H1 (cell line): ENCODE measurements around the gene CDC42EP4. TPM values are rescaled to one million over a fixed set of nuclear protein-coding genes. Genes with fewer than 3 reads are reported as not detected.

Experiments used
- CTCF ChIA-PET: fragments of 300-600 bp; sonication (Branson Sonifier 250); formaldehyde crosslinking; loops from one replicate; lab custom pipeline; 2021; ENCODE audit not compliant: partially characterized antibody; lab: Charles Lee
- POLR2A ChIA-PET: fragments of 300-600 bp; sonication (Branson Sonifier 250); formaldehyde crosslinking; loops from one replicate; lab custom pipeline; 2021; ENCODE audit warnings: inconsistent platforms; ENCODE audit not compliant: partially characterized antibody; lab: Charles Lee
- DNase-seq, 2 experiments: peaks; one replicate each; pipeline versions ENCODE4 v3.0.0 to v3.0.0-alpha.2; 2010 to 2022; ENCODE audit warnings: low spot score in 2 of 2, low read depth in 1 of 2, mixed read lengths in 1 of 2
- FAIRE-seq: peaks from 2 replicates; lab custom pipeline; 2011; peaks lifted over from hg19 to GRCh38; lab: Jason Lieb, UNC
- H2AFZ ChIP-seq: 2 replicates; pipeline ENCODE4 v1.8.1; 2012; ENCODE audit warnings: low read length, inconsistent platforms
- H2AK5ac ChIP-seq: 2 replicates; pipeline ENCODE4 v1.6.1; 2013; ENCODE audit warnings: low read depth, low read length
- H2BK120ac ChIP-seq: replicated peaks from 2 replicates; pipeline ENCODE3; 2013; ENCODE audit warnings: low read depth, low read length, inconsistent platforms
- H2BK12ac ChIP-seq: 2 replicates; pipeline ENCODE4 v1.6.1; 2013; ENCODE audit warnings: low read depth, low read length
- H2BK15ac ChIP-seq: 2 replicates; pipeline ENCODE4 v1.6.1; 2013; ENCODE audit warnings: low read length
- H2BK20ac ChIP-seq: 2 replicates; pipeline ENCODE4 v1.6.1; 2013; ENCODE audit warnings: low read length
- H2BK5ac ChIP-seq: 2 replicates; pipeline ENCODE4 v1.6.1; 2013; ENCODE audit warnings: low read depth, low read length
- H3K14ac ChIP-seq: 2 replicates; pipeline ENCODE4 v1.6.1; 2013; ENCODE audit warnings: inconsistent platforms; ENCODE audit not compliant: insufficient read length
- H3K18ac ChIP-seq: 2 replicates; pipeline ENCODE4 v1.6.1; 2013; ENCODE audit warnings: low read length; ENCODE audit errors: extremely low read depth
- H3K23ac ChIP-seq: 2 replicates; pipeline ENCODE4 v1.6.1; 2013; ENCODE audit warnings: inconsistent platforms; ENCODE audit not compliant: insufficient read length
- H3K23me2 ChIP-seq: 2 replicates; pipeline ENCODE4 v1.6.1; 2013; ENCODE audit warnings: low read depth, low read length
- H3K27ac ChIP-seq: 2 replicates; pipeline ENCODE4 v1.6.1; 2011; ENCODE audit warnings: low read depth, low read length, inconsistent platforms
- H3K27me3 ChIP-seq, 4 experiments: replicated peaks in 1 of 4; 1 replicate in 1 of 4; 2 replicates in 3 of 4; pipeline versions ENCODE4 v1.6.1 to v1.8.1; 2011 to 2013; ENCODE audit warnings: low read length in 3 of 4, mild to moderate bottlenecking in 3 of 4, inconsistent platforms in 2 of 4, mixed read lengths in 2 of 4, moderate library complexity in 1 of 4; ENCODE audit not compliant: control insufficient read depth in 3 of 4, insufficient read depth in 3 of 4; ENCODE audit errors: extremely low read depth in 1 of 4
- H3K36me3 ChIP-seq, 4 experiments: 2 replicates each; pipeline versions ENCODE4 v1.6.1 to v1.8.1; 2011 to 2013; ENCODE audit warnings: mild to moderate bottlenecking in 4 of 4, low read length in 3 of 4, moderate library complexity in 2 of 4, control low read depth in 1 of 4, inconsistent platforms in 1 of 4; ENCODE audit not compliant: insufficient read depth in 4 of 4, control insufficient read depth in 2 of 4
- H3K4ac ChIP-seq: replicated peaks from 2 replicates; pipeline ENCODE3; 2013; ENCODE audit warnings: low read length, low read depth, mixed read lengths, inconsistent platforms; ENCODE audit not compliant: insufficient read length
- H3K4me1 ChIP-seq, 4 experiments: replicated peaks in 1 of 4; 1 replicate in 1 of 4; 2 replicates in 3 of 4; pipeline versions ENCODE4 v1.6.1 to v1.8.1; 2011 to 2013; ENCODE audit warnings: low read length in 3 of 4, inconsistent platforms in 2 of 4, mixed read lengths in 1 of 4; ENCODE audit not compliant: insufficient read depth in 4 of 4, control insufficient read depth in 3 of 4
- H3K4me2 ChIP-seq, 2 experiments: 2 replicates each; pipeline versions ENCODE4 v1.6.1 to v1.8.1; 2011 to 2013; ENCODE audit warnings: low read depth in 2 of 2, low read length in 2 of 2, control low read depth in 1 of 2, inconsistent platforms in 1 of 2, mild to moderate bottlenecking in 1 of 2; ENCODE audit not compliant: insufficient read depth in 1 of 2
- H3K4me3 ChIP-seq, 4 experiments: fragments of 200-600, 300-600 bp in 1 of 4; sonication (generic), shearing (Covaris generic), sonication (Bioruptor Twin) in 1 of 4; 2 replicates each; pipeline versions ENCODE4 v1.5.1 to v1.8.1; 2011 to 2016; ENCODE audit warnings: low read length in 4 of 4, low read depth in 3 of 4, control low read depth in 2 of 4, inconsistent platforms in 2 of 4, mild to moderate bottlenecking in 2 of 4, mixed read lengths in 1 of 4, moderate library complexity in 1 of 4; ENCODE audit not compliant: insufficient read depth in 2 of 4; ENCODE audit errors: extremely low read depth in 1 of 4
- H3K56ac ChIP-seq: replicated peaks from 2 replicates; pipeline ENCODE3; 2013; ENCODE audit warnings: low read depth, mild to moderate bottlenecking, mixed read lengths, low read length, inconsistent platforms; ENCODE audit not compliant: insufficient read length
- H3K79me1 ChIP-seq: 2 replicates; pipeline ENCODE4 v1.6.1; 2013; ENCODE audit warnings: low read depth, low read length, control low read depth
- H3K79me2 ChIP-seq, 2 experiments: 2 replicates each; pipeline versions ENCODE4 v1.6.1 to v1.8.1; 2012 to 2013; ENCODE audit warnings: low read length in 2 of 2, mild to moderate bottlenecking in 2 of 2, inconsistent platforms in 1 of 2; ENCODE audit not compliant: insufficient read depth in 2 of 2, control insufficient read depth in 1 of 2
- H3K9ac ChIP-seq, 4 experiments: replicated peaks in 1 of 4; 1 replicate in 1 of 4; 2 replicates in 3 of 4; pipeline versions ENCODE4 v1.6.1 to v1.8.1; 2011 to 2013; ENCODE audit warnings: low read depth in 3 of 4, low read length in 3 of 4, control low read depth in 2 of 4, mild to moderate bottlenecking in 2 of 4, moderate library complexity in 2 of 4, inconsistent platforms in 1 of 4; ENCODE audit errors: extremely low read depth in 1 of 4
- H3K9me3 ChIP-seq, 2 experiments: 2 replicates each; pipeline versions ENCODE4 v1.6.1 to v1.8.1; 2012 to 2013; ENCODE audit warnings: mild to moderate bottlenecking in 2 of 2, moderate library complexity in 2 of 2, control low read depth in 1 of 2, inconsistent platforms in 1 of 2, low read depth in 1 of 2, low read length in 1 of 2, mixed read lengths in 1 of 2; ENCODE audit not compliant: insufficient read depth in 2 of 2
- H4K20me1 ChIP-seq, 2 experiments: replicated peaks in 1 of 2; 2 replicates each; pipeline versions ENCODE3 to v1.8.1; 2011 to 2013; ENCODE audit warnings: inconsistent platforms in 2 of 2, low read length in 2 of 2, mild to moderate bottlenecking in 1 of 2; ENCODE audit not compliant: insufficient read depth in 2 of 2, control insufficient read depth in 1 of 2
- H4K5ac ChIP-seq: 2 replicates; pipeline ENCODE4 v1.6.1; 2013; ENCODE audit warnings: low read length, low read depth, mixed read lengths, inconsistent platforms; ENCODE audit not compliant: insufficient read length
- H4K8ac ChIP-seq: 2 replicates; pipeline ENCODE4 v1.8.0; 2013; ENCODE audit warnings: mild to moderate bottlenecking, moderate library complexity, low read length, inconsistent platforms; ENCODE audit not compliant: insufficient read depth; ENCODE audit errors: extremely low read depth
- H4K91ac ChIP-seq: replicated peaks from 2 replicates; pipeline ENCODE3; 2013; ENCODE audit warnings: low read length, mixed read lengths, inconsistent platforms; ENCODE audit not compliant: insufficient read length
- EGR1 ChIP-seq: IDR thresholded peaks from 2 replicates; pipeline ENCODE4 v1.6.1; 2011; ENCODE audit warnings: low read depth, low read length, borderline replicate concordance
- KDM1A ChIP-seq: fragments of 200-600, 300-600 bp; sonication (generic); IDR thresholded peaks from 2 replicates; pipeline ENCODE4 v1.7.1; 2016; ENCODE audit warnings: mild to moderate bottlenecking, low read length, borderline replicate concordance
- YY1 ChIP-seq: IDR thresholded peaks from 2 replicates; pipeline ENCODE4 v1.6.1; 2011; ENCODE audit warnings: low read depth, mild to moderate bottlenecking, low read length
- WGBS, 2 experiments: shearing (Covaris generic) in 1 of 2; methylation state at CpG; one replicate each; pipeline versions ENCODE4 v1.1.6 to v1.1.7; 2013 to 2015; ENCODE audit warnings: low lambda C conversion rate in 2 of 2, mixed read lengths in 2 of 2, inconsistent platforms in 1 of 2, low coverage in 1 of 2, missing lambda C conversion rate in 1 of 2; ENCODE audit not compliant: insufficient replicate concordance in 2 of 2, insufficient coverage in 1 of 2, insufficient read length in 1 of 2; ENCODE audit errors: extremely low coverage in 1 of 2, missing lambda C conversion rate in 1 of 2; 5-methylcytosine and 5-hydroxymethylcytosine counted together
- polyA plus RNA-seq, 7 experiments: library from polyadenylated mRNA; depleted of rRNA in 3 of 7; stranded (reverse) in 5 of 7; unstranded in 2 of 7; fragments of >200 nt in 5 of 7; fragments of 200-250 nt in 2 of 7; gene quantifications; 1 replicate in 5 of 7; 2 replicates in 1 of 7; 4 replicates in 1 of 7; pipeline versions ENCODE4 v1.2.1 to v1.2.3, GENCODE V29; 2011 to 2013; ENCODE audit warnings: missing spikeins in 2 of 7, mixed read lengths in 2 of 7
- total RNA-seq: library from RNA; stranded (reverse); fragmentation: NEBNext Ultra II Directional; extraction: Animal tissue kit (Norgen Biotek cat#: 25700); gene quantifications from 2 replicates; pipeline ENCODE4 v1.2.1, GENCODE V29; 2021

CDC42EP4 gene
- total and polyA plus RNA-seq, 2 of the 8 experiments (the other 6 are each of a cell fraction or from before 2014, with no cell fraction given), result 8.8 to 12.6 TPM

DNA sequence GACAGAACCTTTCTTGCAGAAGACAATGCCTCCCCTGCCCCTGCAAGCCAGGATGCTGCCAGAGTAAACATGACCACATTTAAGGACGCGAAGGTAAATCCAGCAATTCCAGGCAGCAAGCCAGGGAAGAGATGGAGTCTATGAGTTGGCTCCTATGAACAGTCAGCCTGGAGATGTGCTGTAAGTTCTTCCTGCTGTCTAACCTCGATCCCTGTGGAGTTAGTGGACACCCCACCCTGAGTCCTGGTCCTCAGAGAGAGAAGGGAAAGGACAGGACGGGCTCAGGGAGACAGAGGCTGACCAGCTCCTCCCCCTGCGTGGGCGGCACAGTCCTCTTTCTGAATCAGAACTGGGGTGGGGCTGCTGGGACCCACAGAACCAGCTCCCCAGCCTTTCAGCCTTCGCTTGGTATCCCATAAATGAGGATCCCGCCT lies 24.9 kb downstream of the CDC42EP4 start:
- Histone ChIP-seq H3K79me2 (0 out of 4 replicates have a peak, but pooled peaks cover 0 to 3% of the 10 kb centered on the region in 2 experiments), H3K4me2 (no peak overlapping the region), H3K23me2 (no peaks in the 10 kb centered on the region; the same call in 1 of the 2 replicates), H3K36me3 (peaks cover 0 to 6% (median 2%) of the 10 kb centered on the region in 4 experiments; a peak in 3 of 8 replicates), H3K56ac (no peak overlapping the region), H3K4ac (no peak overlapping the region), H3K9me3 (no peaks in the 10 kb centered on the region), H4K8ac (no peak overlapping the region), H2AFZ (no peak overlapping the region), H2BK5ac (no peak overlapping the region), H3K9ac (no peak overlapping the region), H3K27ac (no peak overlapping the region), H4K5ac (no peak overlapping the region), H3K79me1 (peaks cover 11% of the 10 kb centered on the region), H2AK5ac (no peak overlapping the region), H4K91ac (no peak overlapping the region), H2BK20ac (no peak overlapping the region), H3K14ac (no peak overlapping the region), H3K4me1 (peaks cover 0 to 18% (median 7%) of the 10 kb centered on the region in 4 experiments; a peak in 6 of 7 replicates), H3K23ac (no peak overlapping the region), H3K4me3 (no peak overlapping the region), H3K27me3 (no peaks in the 10 kb centered on the region), H3K18ac (no peak overlapping the region), H2BK12ac (no peak overlapping the region), H2BK120ac (no peak overlapping the region), H4K20me1 (peaks cover 3 to 4% of the 10 kb centered on the region in 2 experiments), H2BK15ac (no peak overlapping the region)
- no peak for DNase-seq
- POLR2A ChIA-PET, result interaction anchor here (0.7 to 1.6 kb wide), 2 partner anchors 11 to 26 kb away, joined by 3 to 4 read pairs; no protein-coding TSS in a partner anchor
- FAIRE-seq, result no peak
- WGBS, 2 experiments, result 89% methylated on average over 8 of the region's 8 CpGs; no CpG with 5 or more reads in 1 of the 2 experiments
- TF ChIP-seq EGR1 (0 out of 2 replicates have a peak, but pooled peaks have one; percentile 27), KDM1A (peak; percentile 73; the same call in 1 of the 2 replicates), YY1 (no peak)
- CTCF ChIA-PET, result interaction anchor here (1.2 kb wide), 1 partner anchor 20 kb away, joined by 3 read pairs; no protein-coding TSS in a partner anchor
